ENCODE results near the gene CHEK1.

DNA sequence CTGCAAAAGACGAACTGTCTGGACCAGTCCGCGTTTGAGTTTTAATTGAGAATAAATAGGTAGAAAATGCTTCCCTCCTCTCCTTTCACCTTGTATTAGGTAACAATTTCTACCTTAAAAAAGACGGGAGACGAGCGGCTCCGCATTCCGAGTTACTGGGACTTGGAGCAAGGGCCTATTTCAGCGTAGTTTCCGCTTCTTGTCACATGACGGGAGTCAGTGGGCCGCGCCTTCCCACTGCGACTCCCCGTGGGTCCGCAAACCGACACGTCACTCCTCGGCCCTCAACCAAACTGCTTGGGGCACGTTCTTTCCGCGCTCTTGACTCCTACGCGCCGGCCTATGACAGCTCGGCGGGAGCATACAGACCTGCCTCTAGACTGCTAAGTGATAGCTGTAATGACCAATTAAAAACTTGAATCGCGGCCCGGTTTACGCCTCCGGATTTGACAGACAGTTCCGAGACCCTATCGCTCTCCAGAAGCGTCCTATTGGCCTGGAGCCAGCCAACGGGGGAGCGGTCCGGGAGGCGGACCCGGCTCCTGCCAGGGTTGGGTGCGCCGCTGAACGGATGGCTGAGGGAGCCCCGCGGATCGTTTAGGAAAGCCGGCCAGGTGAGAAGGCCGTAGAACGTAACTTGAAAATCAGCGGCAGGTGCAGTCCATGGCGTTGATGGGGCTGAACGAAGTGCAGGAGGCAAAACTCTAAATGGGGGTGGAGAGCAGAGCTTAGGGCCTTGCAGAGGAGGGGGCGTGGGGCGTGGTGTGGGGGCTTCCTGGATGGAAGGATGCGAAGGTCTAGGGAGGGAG lies 32.5 kb upstream of the CHEK1 start, which contains the start of gene STT3A:
- TF ChIP-seq POLR2A (IDR thresholded peaks at IDR 0.05) (peak in 3 of 4 donors; percentile 86 to 94 (median 88)), EP300 (IDR thresholded peaks at IDR 0.05) (no peak)
- TF ChIP-seq, protein P1, sequence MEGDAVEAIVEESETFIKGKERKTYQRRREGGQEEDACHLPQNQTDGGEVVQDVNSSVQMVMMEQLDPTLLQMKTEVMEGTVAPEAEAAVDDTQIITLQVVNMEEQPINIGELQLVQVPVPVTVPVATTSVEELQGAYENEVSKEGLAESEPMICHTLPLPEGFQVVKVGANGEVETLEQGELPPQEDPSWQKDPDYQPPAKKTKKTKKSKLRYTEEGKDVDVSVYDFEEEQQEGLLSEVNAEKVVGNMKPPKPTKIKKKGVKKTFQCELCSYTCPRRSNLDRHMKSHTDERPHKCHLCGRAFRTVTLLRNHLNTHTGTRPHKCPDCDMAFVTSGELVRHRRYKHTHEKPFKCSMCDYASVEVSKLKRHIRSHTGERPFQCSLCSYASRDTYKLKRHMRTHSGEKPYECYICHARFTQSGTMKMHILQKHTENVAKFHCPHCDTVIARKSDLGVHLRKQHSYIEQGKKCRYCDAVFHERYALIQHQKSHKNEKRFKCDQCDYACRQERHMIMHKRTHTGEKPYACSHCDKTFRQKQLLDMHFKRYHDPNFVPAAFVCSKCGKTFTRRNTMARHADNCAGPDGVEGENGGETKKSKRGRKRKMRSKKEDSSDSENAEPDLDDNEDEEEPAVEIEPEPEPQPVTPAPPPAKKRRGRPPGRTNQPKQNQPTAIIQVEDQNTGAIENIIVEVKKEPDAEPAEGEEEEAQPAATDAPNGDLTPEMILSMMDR (IDR thresholded peaks at IDR 0.05) = peak in 1 of 6 experiments; percentile 32

All from upper lobe of left lung (tissue), 4 donors.